Measurements from ENCODE around the gene TCAF1.

TCAF1 gene, protein sequence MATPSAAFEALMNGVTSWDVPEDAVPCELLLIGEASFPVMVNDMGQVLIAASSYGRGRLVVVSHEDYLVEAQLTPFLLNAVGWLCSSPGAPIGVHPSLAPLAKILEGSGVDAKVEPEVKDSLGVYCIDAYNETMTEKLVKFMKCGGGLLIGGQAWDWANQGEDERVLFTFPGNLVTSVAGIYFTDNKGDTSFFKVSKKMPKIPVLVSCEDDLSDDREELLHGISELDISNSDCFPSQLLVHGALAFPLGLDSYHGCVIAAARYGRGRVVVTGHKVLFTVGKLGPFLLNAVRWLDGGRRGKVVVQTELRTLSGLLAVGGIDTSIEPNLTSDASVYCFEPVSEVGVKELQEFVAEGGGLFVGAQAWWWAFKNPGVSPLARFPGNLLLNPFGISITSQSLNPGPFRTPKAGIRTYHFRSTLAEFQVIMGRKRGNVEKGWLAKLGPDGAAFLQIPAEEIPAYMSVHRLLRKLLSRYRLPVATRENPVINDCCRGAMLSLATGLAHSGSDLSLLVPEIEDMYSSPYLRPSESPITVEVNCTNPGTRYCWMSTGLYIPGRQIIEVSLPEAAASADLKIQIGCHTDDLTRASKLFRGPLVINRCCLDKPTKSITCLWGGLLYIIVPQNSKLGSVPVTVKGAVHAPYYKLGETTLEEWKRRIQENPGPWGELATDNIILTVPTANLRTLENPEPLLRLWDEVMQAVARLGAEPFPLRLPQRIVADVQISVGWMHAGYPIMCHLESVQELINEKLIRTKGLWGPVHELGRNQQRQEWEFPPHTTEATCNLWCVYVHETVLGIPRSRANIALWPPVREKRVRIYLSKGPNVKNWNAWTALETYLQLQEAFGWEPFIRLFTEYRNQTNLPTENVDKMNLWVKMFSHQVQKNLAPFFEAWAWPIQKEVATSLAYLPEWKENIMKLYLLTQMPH

GRCh38 chr7:143901668-143902331 lies at the start of gene TCAF1:
TCAF1 (minus strand) TSS chr7:143902176; CDS start chr7:143876608, 25,568 bp downstream.
- peak; percentile 88 to 91 for DNase-seq

- no peak for DNase-seq
Observed at GRCh38 chr7:143948733-143949132, 46.8 kb upstream of the TCAF1 start.

GRCh38 chr7:143947111-143947510 lies 45.1 kb upstream of the TCAF1 start:
- no peak for DNase-seq

GRCh38 chr7:143945423-143945822 lies 43.4 kb upstream of the TCAF1 start:
- DNase-seq, result no peak

DNA sequence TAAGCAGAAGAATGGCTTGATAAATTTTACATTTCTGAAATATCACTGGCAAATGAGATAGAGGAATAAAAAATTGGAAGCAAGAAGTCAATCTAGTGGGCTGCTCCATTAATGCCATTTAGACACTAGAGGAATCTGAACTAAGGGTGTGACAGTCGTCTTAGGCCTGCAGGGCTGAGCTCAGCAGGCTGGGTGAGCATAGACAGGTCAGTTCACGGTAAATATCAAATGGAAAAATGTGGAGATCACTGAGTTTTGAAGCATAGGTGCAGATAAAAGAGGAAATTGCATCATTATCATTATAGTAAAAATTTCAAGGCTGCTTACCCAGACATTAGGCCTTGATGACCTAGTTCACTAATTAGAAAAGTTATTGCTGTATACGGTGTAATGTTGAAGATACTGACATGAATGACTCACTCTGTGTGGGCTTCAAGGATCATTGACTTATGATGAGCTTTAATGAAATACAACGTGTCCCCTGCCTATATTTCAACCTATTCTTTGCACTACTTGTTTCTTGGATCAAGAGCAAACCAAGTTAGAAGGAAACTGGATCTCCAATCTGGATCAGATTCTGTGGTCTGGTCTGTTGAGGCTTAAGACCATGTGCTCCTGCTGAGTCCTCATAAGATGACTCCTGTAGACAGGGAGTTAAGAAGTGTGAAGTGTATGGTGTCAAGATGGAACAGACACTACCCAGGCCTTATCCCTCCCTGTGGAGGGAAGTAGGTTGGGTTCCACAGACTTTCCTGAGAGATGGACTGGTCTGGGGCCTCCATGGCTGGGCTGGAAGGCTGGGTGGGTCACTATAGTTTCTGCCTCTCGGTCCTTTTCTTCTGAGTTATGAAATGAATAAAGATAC lies 36.6 kb upstream of the TCAF1 start:
- no peak for DNase-seq

DNA sequence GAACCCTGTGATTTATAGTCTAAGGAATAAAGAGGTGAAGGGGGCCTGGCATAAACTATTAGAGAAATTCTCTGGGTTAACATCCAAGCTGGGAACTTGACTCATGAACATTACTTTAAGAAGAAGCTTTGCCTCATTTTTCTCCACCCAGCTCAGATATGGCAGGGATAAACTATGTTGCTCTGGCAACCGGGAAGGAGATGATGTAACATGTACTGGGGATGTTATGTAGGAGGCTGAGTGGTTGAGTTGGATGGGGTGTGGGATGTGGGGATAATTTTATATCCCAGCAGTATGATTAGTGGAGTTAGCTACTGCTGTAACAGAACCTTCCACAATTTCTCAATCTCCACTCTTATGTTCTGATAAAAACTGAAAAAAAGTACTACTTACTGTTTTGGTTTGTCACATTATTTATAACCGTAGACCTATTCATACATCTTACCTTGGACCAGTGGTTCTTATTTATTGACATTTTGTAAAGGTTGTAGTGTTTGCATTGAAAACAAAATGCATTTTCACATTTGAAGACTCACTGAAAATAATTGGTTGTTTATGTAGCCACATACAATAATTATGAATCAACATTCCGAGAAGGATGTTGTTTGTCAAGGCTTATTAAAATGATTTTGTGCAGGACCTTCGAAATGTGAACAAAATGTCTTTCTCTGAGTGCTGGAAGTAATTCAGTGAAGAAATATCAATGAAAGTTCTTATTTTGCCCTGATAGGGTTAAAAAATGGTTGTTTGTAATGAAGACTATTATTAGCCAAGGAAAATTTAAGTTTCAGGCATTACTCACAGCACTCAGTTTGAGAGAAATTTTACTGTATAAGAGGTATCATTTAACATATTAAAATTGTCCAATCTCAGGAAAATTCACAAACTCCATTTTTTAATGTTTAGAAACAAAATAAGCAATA lies 34.4 kb upstream of the TCAF1 start:
- no peak for DNase-seq

DNA sequence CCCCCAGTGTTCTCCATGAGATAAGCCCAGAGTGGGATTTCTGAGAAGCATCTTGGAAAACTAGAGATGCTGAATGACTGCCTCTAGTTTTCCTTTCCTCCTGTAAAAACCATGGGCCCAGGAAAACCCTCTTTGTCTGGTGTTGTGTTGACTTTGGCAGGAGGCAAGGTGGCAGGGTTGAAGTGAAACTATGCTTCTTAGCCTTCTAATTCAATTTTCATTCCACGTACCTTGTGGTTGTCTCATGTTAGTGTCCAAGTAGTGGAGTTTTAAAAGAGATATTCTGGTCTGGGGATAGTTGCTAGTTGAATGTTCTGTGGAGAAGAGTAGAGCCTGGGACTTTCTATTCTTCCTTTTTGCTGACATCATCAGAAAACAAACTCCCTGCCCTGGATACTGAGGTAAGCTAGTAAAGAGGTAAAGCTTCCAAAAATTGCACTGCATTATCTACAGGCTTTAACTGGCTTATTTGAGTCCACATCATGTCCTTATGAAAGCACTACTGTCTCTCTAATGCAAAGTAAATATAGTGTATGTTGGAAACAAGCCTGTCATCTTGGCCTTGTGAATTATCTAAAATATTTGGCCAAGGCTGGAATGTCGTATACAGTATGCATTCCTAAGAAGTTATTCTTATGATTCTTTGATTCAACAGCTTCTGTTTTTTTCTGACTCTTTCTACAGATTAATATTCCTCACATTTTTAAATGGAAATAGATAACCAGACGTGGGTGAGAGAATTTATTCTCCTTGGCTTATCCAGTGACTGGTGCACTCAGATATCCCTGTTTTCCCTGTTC lies 32.8 kb upstream of the TCAF1 start, which contains the start of gene OR2F2:
OR2F2 (plus strand) TSS at position 708 of the 800 bp plus-strand sequence; CDS start at position 708, 0 bp downstream.
- DNase-seq, result no peak

- no peak for DNase-seq
Observed at GRCh38 chr7:143931739-143932138, 29.8 kb upstream of the TCAF1 start.

GRCh38 chr7:143929224-143929920 lies 27.4 kb upstream of the TCAF1 start:
- no peak for DNase-seq

DNA sequence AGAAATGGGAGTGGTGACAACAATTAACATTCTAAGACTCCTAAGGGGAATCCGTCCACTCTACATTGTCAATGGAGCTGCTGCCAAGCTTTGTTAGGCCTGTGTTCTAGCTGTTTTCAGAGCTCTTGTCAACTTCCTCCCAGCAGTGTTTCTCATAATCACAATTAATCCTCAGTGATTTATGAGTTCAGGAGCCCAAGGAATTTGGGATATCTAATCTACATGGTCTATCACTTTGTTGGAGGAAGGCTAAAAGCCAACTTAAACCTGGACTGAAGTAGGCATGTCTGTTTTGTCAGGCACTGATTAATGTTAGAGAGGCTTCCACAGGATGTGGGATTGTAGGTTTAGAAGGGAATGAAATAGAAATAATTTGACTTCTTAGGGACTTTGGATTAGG lies 22.9 kb upstream of the TCAF1 start:
- no peak for DNase-seq

DNA sequence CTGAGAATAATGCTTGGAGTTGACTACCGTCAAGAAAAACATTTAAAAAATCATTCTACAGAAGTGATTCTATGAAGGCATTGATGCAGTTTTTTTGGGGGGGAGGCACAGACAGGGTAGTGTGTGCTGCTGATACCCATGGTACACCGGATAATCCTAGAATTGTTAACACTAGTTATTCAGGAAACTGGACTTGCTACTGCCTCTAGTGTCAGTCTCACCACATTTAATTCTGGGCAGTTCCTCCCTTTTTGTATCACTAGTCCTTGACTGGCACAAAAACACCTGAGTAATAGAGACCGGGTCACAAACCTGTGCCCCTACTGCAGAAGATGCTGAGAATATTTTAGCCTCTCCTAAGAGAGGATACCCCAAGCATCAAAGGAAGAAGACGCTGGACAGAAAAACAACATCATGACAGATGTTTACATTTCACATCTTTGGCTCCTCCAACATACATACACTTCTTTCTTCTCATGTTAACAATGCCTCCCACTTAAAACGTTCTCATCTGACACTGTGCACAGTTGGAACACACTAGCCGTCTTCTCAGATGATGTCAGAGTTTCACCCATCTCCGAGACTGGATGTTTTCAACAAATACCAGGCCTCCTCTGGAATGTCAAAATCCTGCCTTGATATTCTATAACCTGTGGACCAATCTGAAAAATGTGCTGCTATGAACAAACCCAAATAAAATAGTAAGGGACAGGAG lies 13.1 kb upstream of the TCAF1 start:
- DNase-seq, result no peak

- DNase-seq, result no peak
Observed at GRCh38 chr7:143913945-143914615, 12.1 kb upstream of the TCAF1 start.

DNA sequence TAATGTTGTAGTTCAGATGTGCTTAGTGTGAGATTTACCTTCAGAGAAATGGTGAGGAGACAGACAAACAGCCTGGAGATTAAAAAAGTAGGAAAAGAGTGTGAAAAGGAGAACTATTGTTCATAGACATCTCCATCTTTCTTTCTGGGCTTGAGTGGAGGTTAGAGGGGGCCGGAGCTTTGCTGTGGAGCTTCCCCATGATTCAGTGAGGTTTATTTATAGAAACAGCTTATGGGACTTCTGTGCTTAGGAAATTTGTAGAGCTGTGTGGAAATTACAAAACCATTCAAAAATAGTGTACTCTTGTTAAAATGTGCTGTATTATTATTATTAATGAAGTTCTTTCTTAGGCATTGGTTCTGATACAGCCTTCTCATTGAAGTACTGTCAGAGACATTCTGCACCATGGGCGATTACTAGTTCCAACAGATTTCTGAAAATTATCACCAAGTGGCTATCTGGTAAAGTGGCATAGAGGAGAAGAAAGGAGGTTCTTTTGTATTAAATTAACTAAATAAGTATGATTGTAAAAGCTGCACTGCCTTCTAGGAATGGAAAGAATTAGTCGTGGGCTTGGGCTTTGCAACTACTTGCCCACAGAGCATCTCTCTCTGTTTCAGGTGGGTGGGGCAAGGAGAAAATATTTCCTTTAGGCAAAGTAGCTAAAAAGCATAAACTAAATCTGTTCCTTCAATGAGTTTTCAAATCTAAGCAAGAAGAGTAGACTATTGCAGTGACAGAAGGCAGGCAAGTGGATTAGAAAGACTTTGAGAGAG lies 8.7 kb upstream of the TCAF1 start:
- DNase-seq, result no peak

- DNase-seq, result no peak
Observed at GRCh38 chr7:143909863-143910262, 7.9 kb upstream of the TCAF1 start.

GRCh38 chr7:143908120-143908519 lies 6.1 kb upstream of the TCAF1 start:
- no peak for DNase-seq

DNA sequence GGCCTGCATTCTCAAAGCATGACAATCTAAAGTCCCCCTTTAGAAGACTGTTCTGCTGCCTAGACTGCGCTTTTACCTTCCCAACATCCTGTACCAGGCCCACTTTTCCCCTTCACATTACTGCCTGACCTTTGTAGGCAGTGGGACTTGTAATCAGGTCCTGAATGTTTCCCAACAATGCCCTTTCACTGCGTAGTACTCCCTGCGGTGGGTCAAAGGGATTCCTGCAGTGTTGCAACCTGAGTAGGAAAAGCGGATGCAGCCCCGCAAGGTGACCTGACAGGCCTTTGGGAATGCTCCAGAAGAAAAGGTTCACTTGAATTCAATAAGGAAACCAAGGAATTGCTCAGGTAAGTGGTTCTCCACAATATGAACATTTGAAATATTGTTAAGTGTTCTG lies 4.9 kb upstream of the TCAF1 start:
- DNase-seq, result no peak

- no peak for DNase-seq
Observed at GRCh38 chr7:143906151-143906550, 4.2 kb upstream of the TCAF1 start.

All from CD4-positive, alpha-beta T cell treated with Interferon alpha-2 for 1 hour (primary cell).